Activated CD4-positive, alpha-beta T cell treated with anti-CD3 and anti-CD28 coated beads, Interleukin-2, amount 10 ng/mL, durations not matched to agents 7 days and 5 days (primary cell): ENCODE measurements around the gene CD28. TPM values are rescaled to one million over a fixed set of nuclear protein-coding genes. Genes with fewer than 3 reads are reported as not detected.

Source experiments
- CTCF ChIA-PET: fragments of 350-600 bp; sonication (Branson Sonifier 250); formaldehyde crosslinking; loops from one replicate; lab custom pipeline; 2021; ENCODE audit warnings: antibody characterized with exemption; lab: Charles Lee
- POLR2A ChIA-PET: fragments of 350-600 bp; sonication (Branson Sonifier 250); formaldehyde crosslinking; loops from one replicate; lab custom pipeline; 2021; ENCODE audit warnings: antibody characterized with exemption; lab: Charles Lee
- DNase-seq: peaks from one replicate; pipeline ENCODE4 v3.0.0-alpha.2; 2020
- H3K27ac Mint-ChIP-seq: one replicate; pipeline ENCODE4 v1.8.0; 2021; ENCODE audit warnings: mild to moderate bottlenecking, moderate library complexity, mixed read lengths
- H3K27me3 Mint-ChIP-seq: one replicate; pipeline ENCODE4 v1.8.0; 2021; ENCODE audit warnings: mixed read lengths
- H3K36me3 Mint-ChIP-seq: one replicate; pipeline ENCODE4 v1.8.0; 2021; ENCODE audit warnings: low read depth, mixed read lengths
- H3K4me1 Mint-ChIP-seq: one replicate; pipeline ENCODE4 v1.8.0; 2021; ENCODE audit warnings: mixed read lengths
- H3K4me3 Mint-ChIP-seq: one replicate; pipeline ENCODE4 v1.8.0; 2021; ENCODE audit warnings: mild to moderate bottlenecking, moderate library complexity, mixed read lengths
- H3K9me3 Mint-ChIP-seq: one replicate; pipeline ENCODE4 v1.8.0; 2021; ENCODE audit warnings: mixed read lengths
- total RNA-seq, 2 experiments: library from RNA; stranded (reverse); gene quantifications; one replicate each; pipeline ENCODE4 v1.2.3, GENCODE V29; 2021

The CD28 gene
- total RNA-seq, 2 experiments from 2014 or later = 151 to 163 TPM

- H3K27me3 Mint-ChIP-seq = peaks cover 1% of the 10 kb centered on the region
These were observed 32.5 kb upstream of the CD28 start for GRCh38 chr2:203673933-203674332.

GRCh38 chr2:203675086-203675485 is 31.4 kb upstream of the CD28 start:
- Mint-ChIP-seq H3K9me3 (peaks cover 23% of the 10 kb centered on the region), H3K27me3 (peaks cover 1% of the 10 kb centered on the region), H3K4me3 (no peak overlapping the region), H3K4me1 (peaks cover 33% of the 10 kb centered on the region), H3K27ac (no peak overlapping the region), H3K36me3 (peaks cover 26% of the 10 kb centered on the region)
- ChIA-PET CTCF (interaction anchor here (2.2 kb wide), 1 partner anchor 140 kb away, joined by 6 read pairs; no protein-coding TSS in a partner anchor), POLR2A (no interaction called here)
- DNase-seq = no peak

More at GRCh38 chr2:203673933-203674332, 32.5 kb upstream of the CD28 start:
- Mint-ChIP-seq H3K9me3 (peaks cover 22% of the 10 kb centered on the region), H3K4me1 (peaks cover 31% of the 10 kb centered on the region), H3K4me3 (no peak overlapping the region), H3K36me3 (peaks cover 25% of the 10 kb centered on the region), H3K27ac (peak overlapping the region; percentile 31)
- ChIA-PET POLR2A (no interaction called here), CTCF (interaction anchor here (0.6 kb wide), 1 partner anchor 30 kb away, joined by 5 read pairs; no protein-coding TSS in a partner anchor)
- peak; percentile 63 for DNase-seq

GRCh38 chr2:203678971-203679370 is 27.5 kb upstream of the CD28 start:
- ChIA-PET POLR2A (no interaction called here), CTCF (interaction anchor here (0.6 to 3.2 kb wide), 4 partner anchors 15 to 115 kb away, joined by 3 to 8 read pairs (median 6); no protein-coding TSS in a partner anchor)
- Mint-ChIP-seq H3K4me1 (peaks cover 51% of the 10 kb centered on the region), H3K36me3 (peaks cover 18% of the 10 kb centered on the region), H3K4me3 (no peak overlapping the region), H3K27me3 (peaks cover 1% of the 10 kb centered on the region), H3K27ac (no peak overlapping the region), H3K9me3 (peaks cover 20% of the 10 kb centered on the region)
- DNase-seq = no peak

- POLR2A ChIA-PET = no interaction called here
- CTCF ChIA-PET = interaction anchor here (0.6 to 3.2 kb wide), 9 partner anchors 14 to 230 kb away, joined by 3 to 8 read pairs (median 4); no protein-coding TSS in a partner anchor
- no peak for DNase-seq
- Mint-ChIP-seq H3K36me3 (peaks cover 14% of the 10 kb centered on the region), H3K27me3 (peaks cover 1% of the 10 kb centered on the region), H3K27ac (no peak overlapping the region), H3K4me1 (peaks cover 50% of the 10 kb centered on the region), H3K9me3 (peaks cover 20% of the 10 kb centered on the region), H3K4me3 (no peak overlapping the region)
These were observed 27.0 kb upstream of the CD28 start for GRCh38 chr2:203679401-203679800.

- ChIA-PET CTCF (no interaction called here), POLR2A (no interaction called here)
- peaks cover 16% of the 10 kb centered on the region for H3K9me3 Mint-ChIP-seq
- H3K27ac Mint-ChIP-seq = peak overlapping the region; percentile 20
- no peaks in the 10 kb centered on the region for H3K27me3 Mint-ChIP-seq
- DNase-seq = no peak
- peaks cover 12% of the 10 kb centered on the region for H3K36me3 Mint-ChIP-seq
- peaks cover 40% of the 10 kb centered on the region for H3K4me1 Mint-ChIP-seq
- H3K4me3 Mint-ChIP-seq = no peak overlapping the region
These were observed 24.5 kb upstream of the CD28 start for GRCh38 chr2:203681978-203682377.

- Mint-ChIP-seq H3K27ac (no peak overlapping the region), H3K4me3 (no peak overlapping the region), H3K27me3 (no peaks in the 10 kb centered on the region), H3K4me1 (peaks cover 40% of the 10 kb centered on the region), H3K36me3 (peaks cover 12% of the 10 kb centered on the region), H3K9me3 (peaks cover 14% of the 10 kb centered on the region)
- DNase-seq = no peak
- CTCF ChIA-PET = interaction anchor here (0.8 kb wide), 1 partner anchor 45 kb away, joined by 3 read pairs; no protein-coding TSS in a partner anchor
- POLR2A ChIA-PET = no interaction called here
These were observed 23.7 kb upstream of the CD28 start for GRCh38 chr2:203682688-203683130.

- Mint-ChIP-seq H3K27ac (no peak overlapping the region), H3K4me1 (peaks cover 40% of the 10 kb centered on the region), H3K36me3 (peaks cover 11% of the 10 kb centered on the region)
These were observed 23.0 kb upstream of the CD28 start for GRCh38 chr2:203683421-203683820.

GRCh38 chr2:203683932-203684556 is 22.4 kb upstream of the CD28 start:
- peaks cover 33% of the 10 kb centered on the region for H3K4me1 Mint-ChIP-seq
- peaks cover 7% of the 10 kb centered on the region for H3K9me3 Mint-ChIP-seq
- POLR2A ChIA-PET = no interaction called here
- H3K4me3 Mint-ChIP-seq = no peak overlapping the region
- H3K27ac Mint-ChIP-seq = no peak overlapping the region
- no peaks in the 10 kb centered on the region for H3K27me3 Mint-ChIP-seq
- DNase-seq = no peak
- CTCF ChIA-PET = interaction anchor here (1.0 kb wide), 1 partner anchor 13 kb away, joined by 3 read pairs; no protein-coding TSS in a partner anchor
- peaks cover 5% of the 10 kb centered on the region for H3K36me3 Mint-ChIP-seq

More at GRCh38 chr2:203683421-203683820, 23.0 kb upstream of the CD28 start:
- no peak for DNase-seq
- POLR2A ChIA-PET = no interaction called here
- Mint-ChIP-seq H3K27me3 (no peaks in the 10 kb centered on the region), H3K9me3 (peaks cover 14% of the 10 kb centered on the region), H3K4me3 (no peak overlapping the region)
- CTCF ChIA-PET = no interaction called here

- Mint-ChIP-seq H3K36me3 (peaks cover 5% of the 10 kb centered on the region), H3K27me3 (peaks cover 2% of the 10 kb centered on the region), H3K4me3 (no peak overlapping the region), H3K4me1 (peaks cover 31% of the 10 kb centered on the region), H3K27ac (no peak overlapping the region), H3K9me3 (peaks cover 7% of the 10 kb centered on the region)
- ChIA-PET CTCF (interaction anchor here (0.6 kb wide), 1 partner anchor 163 kb away, joined by 4 read pairs; no protein-coding TSS in a partner anchor), POLR2A (no interaction called here)
- no peak for DNase-seq
These were observed 21.3 kb upstream of the CD28 start for GRCh38 chr2:203685081-203685621.

GRCh38 chr2:203685789-203686420 is 20.5 kb upstream of the CD28 start:
- H3K9me3 Mint-ChIP-seq = peaks cover 2% of the 10 kb centered on the region
- ChIA-PET CTCF (interaction anchor here (0.6 kb wide), 1 partner anchor 163 kb away, joined by 4 read pairs; no protein-coding TSS in a partner anchor), POLR2A (no interaction called here)
- no peak for DNase-seq
- no peak overlapping the region for H3K27ac Mint-ChIP-seq
- peaks cover 2% of the 10 kb centered on the region for H3K27me3 Mint-ChIP-seq
- H3K4me3 Mint-ChIP-seq = no peak overlapping the region
- H3K4me1 Mint-ChIP-seq = peaks cover 24% of the 10 kb centered on the region
- no peaks in the 10 kb centered on the region for H3K36me3 Mint-ChIP-seq

- H3K4me3 Mint-ChIP-seq = no peak overlapping the region
- DNase-seq = no peak
- no peak overlapping the region for H3K27ac Mint-ChIP-seq
- peaks cover 2% of the 10 kb centered on the region for H3K27me3 Mint-ChIP-seq
- POLR2A ChIA-PET = no interaction called here
- CTCF ChIA-PET = interaction anchor here (0.6 kb wide), 1 partner anchor 254 kb away, joined by 4 read pairs; no protein-coding TSS in a partner anchor
- peaks cover 2% of the 10 kb centered on the region for H3K9me3 Mint-ChIP-seq
- no peaks in the 10 kb centered on the region for H3K36me3 Mint-ChIP-seq
- H3K4me1 Mint-ChIP-seq = peaks cover 15% of the 10 kb centered on the region
These were observed 19.3 kb upstream of the CD28 start for GRCh38 chr2:203687165-203687564.

- ChIA-PET CTCF (interaction anchor here (0.6 to 0.9 kb wide), 2 partner anchors 32 to 1523 kb away, joined by 3 read pairs; no protein-coding TSS in a partner anchor), POLR2A (no interaction called here)
- no peaks in the 10 kb centered on the region for H3K36me3 Mint-ChIP-seq
- peaks cover 2% of the 10 kb centered on the region for H3K9me3 Mint-ChIP-seq
- no peak overlapping the region for H3K27ac Mint-ChIP-seq
- no peak for DNase-seq
- peaks cover 10% of the 10 kb centered on the region for H3K4me1 Mint-ChIP-seq
- H3K27me3 Mint-ChIP-seq = peaks cover 2% of the 10 kb centered on the region
- H3K4me3 Mint-ChIP-seq = no peak overlapping the region
These were observed 17.6 kb upstream of the CD28 start for GRCh38 chr2:203688798-203689197.
